HT1080 (cell line): ENCODE data around the gene KLHL6. TPM values are rescaled to one million over a fixed set of nuclear protein-coding genes. Genes with fewer than 3 reads are reported as not detected.
"Not testable (repeated sequence)": the region's sequence is repeated elsewhere in the genome, so short reads cannot be mapped to it uniquely, and the experiment has no call there.

ENCODE experiments used
- DNase-seq: peaks from one replicate; pipeline ENCODE4 v3.0.0-alpha.2; 2015; ENCODE audit warnings: low read depth
- small RNA-seq: library from RNA; depleted of rRNA; stranded (forward); fragments of <200 nt; gene quantifications from one replicate; pipeline ENCODE3, GENCODE V24; 2014
- total RNA-seq: library from RNA; depleted of rRNA; stranded (reverse); fragments of >200 nt; shearing (Covaris generic); gene quantifications from 2 replicates; pipeline ENCODE4 v1.2.3, GENCODE V29; 2014; rRNA removed

Gene KLHL6
- total RNA-seq, 1 experiment from 2014 or later, result not detected

DNA sequence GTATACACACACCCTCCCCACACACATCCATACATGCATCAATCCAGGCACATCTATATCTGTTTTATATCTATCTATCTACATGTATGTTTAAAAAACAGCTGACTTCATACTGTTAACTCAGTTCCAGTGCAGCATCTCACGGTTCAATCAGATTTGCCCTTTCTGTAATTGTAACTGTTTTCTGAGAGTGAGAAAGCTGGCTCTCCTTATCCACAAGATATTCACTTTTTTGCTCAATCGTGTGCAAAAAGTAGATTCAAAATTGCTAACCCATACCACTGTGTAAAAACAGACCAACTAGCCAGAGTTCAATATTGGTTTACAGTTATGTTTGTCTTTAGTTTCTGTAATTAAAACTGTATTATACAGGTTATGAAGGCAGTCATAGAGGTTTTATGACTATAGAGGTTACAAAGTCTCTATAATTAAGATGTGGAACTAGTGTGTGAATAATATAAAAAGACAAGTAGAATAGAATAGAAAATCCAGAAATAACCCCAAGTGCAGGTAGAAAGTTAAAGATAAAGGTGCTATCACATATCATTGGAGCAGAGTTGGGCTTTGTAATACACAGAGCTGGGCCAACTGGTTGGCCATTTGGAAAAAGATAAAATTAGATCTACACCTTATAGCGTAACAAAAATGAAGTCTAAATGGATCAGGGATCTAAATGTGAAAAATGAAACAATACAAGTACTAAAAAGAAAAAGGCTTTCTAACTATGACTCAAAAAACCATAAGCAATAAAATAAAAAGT lies 107.0 kb downstream of the KLHL6 start:
- no peak for DNase-seq

- peak; percentile 92 for DNase-seq
These were observed 108.1 kb downstream of the KLHL6 start for GRCh38 chr3:183447206-183448001.

GRCh38 chr3:183446838-183447205 lies 108.7 kb downstream of the KLHL6 start:
- DNase-seq, result no peak

DNA sequence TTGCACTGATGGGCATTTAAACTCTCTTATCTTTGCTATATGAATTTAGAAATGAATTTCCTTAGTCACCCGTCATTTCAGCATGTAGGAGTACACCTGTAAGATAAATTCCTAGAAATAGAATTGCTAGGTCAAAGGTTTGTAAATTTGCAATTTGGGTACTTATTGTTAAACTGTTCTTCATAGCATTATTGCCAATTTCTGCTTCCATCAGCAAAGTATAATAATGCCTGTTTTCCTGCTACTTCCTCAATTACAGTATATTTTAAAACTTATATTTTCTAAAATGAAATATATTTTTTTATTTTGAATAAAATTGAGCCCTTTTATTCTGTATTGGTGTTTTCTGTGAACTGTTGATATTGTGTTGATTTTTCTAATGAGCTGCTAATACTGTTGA lies 110.8 kb downstream of the KLHL6 start:
- DNase-seq, result no peak

DNA sequence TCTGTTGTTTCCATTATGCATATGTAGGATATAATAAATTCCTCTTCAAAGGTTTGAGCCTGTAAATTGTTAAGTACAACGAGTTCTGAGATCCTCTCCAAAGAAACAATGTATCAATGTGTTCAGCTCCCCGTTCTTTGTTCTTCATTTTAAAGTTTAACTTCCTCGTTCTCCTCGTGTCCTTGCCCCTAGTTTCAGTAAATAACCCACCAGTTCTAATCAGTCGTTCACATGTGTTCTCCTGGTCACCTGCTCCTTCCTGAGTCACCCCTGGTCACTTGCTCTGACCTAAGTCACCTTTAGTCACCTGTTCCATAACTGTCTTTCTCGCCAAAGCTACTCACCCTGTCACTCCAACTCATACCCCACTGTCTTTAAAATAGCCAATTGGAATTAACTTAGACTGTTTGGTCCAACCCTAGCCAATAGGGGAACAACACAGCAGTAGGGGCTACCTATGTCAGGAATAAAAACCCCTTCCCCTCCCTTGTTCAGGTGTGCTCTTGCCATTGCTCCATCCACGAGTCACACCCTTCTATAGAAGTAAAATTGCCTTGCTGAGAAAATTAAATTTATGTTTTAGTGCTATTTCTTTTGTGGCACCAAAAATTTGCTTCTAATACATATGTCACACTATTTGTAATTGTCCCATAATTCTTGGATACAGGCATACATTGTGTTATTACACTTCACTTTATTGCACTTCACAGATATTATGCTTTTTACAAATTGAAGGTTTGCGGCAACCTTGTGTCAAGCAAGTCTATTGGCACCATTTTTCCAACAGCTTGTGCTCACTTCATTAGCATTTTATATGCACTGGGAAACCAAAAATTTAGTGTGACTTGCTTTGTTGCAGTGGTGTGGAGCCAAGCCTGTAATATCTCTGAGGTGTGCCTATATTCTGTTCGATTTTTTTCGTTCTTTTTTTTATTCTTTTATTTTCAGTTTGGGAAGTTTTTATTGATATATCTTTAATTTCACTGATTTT lies 111.8 kb downstream of the KLHL6 start:
- no peak for DNase-seq

DNA sequence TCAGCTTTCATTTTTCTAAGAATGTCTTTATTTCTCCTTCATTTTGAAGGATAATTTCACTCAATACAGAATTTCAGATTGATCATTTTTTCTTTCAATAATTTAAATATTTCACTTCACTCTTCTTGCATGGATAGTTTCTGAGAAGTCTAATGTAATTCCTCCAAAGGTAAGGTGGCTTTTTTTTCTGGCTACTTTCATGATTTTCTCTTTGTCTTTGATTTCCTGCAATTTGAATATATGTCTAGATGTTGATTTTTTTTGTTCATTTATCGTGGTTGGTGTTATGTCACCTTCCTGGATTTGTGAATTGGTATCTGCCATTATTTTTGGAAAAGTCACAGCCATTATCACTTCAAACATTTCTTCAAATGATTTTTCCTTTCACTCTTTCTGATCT lies 112.5 kb downstream of the KLHL6 start:
- no peak for DNase-seq

- not testable (repeated sequence) for DNase-seq
These were observed 115.0 kb downstream of the KLHL6 start for GRCh38 chr3:183440521-183440920.

GRCh38 chr3:183439515-183439914 lies 116.0 kb downstream of the KLHL6 start:
- peak; percentile 72 for DNase-seq

DNA sequence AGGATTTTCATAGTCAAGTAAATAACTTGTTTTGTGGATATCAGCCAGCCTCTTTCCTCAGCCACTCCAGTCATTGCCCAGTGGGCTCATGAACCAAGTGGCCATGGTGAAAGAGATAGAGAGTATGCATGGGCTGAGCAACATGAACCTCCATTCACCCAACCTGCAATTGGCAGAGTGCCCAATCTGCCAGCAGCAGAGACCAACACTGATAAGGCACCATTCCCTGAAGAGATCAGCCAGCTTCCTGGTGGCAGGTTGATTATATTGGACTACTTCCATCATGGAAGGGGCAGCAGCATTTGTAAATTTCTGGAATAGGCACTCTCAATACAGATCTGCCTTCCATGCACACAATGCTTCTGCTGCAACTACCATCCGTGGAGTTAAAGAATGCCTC lies 116.8 kb downstream of the KLHL6 start:
- DNase-seq, result no peak

DNA sequence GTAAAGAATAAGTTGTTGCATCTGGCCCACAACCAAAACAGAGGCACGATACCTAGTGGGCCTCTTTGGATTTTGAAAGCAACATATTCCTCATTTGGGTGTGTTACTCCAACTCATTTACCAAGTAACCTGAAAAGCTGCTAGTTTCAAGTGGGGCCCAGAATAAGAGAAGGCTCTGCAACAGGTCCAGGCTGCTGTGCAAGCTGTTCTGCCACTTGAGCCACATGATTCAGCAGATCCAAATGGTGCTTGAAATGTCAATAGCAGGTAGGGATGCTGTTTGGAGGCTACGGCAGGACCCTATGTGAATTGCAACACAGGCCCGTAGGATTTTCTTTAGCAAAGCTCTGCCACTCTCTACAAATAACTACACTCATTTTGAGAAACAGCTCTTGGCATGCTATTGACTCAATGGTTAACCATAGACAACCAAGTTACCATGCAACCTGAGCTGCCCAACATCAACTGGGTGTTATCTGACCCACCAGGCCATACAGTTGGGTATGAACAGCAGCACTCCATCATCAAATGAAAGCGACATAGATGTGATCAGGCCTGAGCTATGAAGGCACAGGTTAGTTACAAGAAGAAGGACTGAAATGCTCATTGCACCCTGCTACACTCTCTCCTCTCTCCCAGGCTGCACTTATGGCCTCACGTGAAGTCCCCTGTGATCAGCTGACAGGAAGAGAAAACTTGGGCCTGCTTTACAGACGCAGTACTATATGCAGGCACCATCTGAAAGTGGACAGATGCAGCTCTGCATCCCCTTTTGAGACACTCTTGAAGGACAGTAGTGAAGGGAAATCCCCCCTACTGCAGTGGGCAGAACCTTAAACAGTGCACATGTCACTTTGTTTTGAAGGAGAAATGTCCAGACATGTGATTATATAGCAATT lies 117.6 kb downstream of the KLHL6 start:
- DNase-seq, result no peak

Small RNAs within 50 kb of the gene (small RNA-seq; reads per million reads assigned to genes)
- not detected for gene RF00092
- gene RF00394, result not detected
- gene RF01241, result not detected
- 2.6 reads per million, percentile 84 among the genes with 10 or more reads in this experiment for gene SNORA63D

Other genes starting within 250 kb of the KLHL6 start
- 1.8 and 3.4 TPM in 2 replicates for gene MCF2L2, start 127.1 kb downstream of the KLHL6 start, total RNA-seq
- 12.2 and 16.7 TPM in 2 replicates for gene KLHL24, start 79.9 kb upstream of the KLHL6 start, total RNA-seq
- 37.4 and 44.4 TPM in 2 replicates for gene YEATS2, start 142.1 kb upstream of the KLHL6 start, total RNA-seq